HG03060 (cell line): ENCODE data around the gene ADD2.
"Not testable (repeated sequence)": the region's sequence is repeated elsewhere in the genome, so short reads cannot be mapped to it uniquely, and the experiment has no call there.

Experiments
- ATAC-seq: cut with Tn5 transposase; IDR thresholded peaks from one replicate; pipeline ENCODE4 v1.9.1; 2021; ENCODE audit warnings: low read depth, moderate number of reproducible peaks; ENCODE audit not compliant: unreplicated experiment

Gene ADD2

DNA sequence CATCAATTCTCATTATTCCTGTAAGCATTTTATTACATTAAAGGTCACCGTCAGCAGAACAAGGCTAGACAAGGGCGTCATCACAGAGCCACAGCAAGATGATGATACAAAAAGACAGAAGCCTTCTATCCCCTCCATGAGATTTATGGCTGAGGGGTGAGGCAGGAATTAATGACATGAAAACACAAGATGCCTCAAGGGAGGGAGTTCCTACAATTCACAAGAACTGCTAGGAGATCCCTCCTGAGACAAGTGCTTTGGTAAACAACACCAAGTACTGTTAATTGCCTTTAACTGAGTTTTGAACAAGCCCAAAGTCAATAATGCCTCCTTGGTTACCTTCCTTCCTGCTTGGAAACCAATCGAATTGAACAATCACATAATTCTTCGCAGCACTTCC, 14.1 kb downstream of the ADD2 start:
- ATAC-seq: no peak

DNA sequence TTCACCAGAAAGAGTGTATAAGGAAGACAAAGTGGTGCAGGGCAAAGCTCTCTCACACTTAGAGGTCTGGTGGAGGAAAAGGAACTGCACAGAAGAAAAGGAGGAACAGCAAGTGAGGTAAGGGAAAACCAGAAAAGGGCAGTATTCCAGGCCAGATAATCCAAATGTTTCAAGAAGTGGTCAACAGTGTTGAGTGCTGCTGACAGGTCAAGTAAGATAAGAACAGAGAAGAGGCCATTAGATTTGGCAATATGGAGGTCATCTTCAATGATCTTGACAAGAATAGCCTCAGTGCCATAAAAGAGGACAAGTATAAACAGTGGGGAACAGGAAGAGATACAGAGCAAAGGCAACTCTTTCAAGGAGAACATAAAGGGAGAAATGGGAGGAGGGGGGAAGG, 15.0 kb downstream of the ADD2 start:
- ATAC-seq: no peak

DNA sequence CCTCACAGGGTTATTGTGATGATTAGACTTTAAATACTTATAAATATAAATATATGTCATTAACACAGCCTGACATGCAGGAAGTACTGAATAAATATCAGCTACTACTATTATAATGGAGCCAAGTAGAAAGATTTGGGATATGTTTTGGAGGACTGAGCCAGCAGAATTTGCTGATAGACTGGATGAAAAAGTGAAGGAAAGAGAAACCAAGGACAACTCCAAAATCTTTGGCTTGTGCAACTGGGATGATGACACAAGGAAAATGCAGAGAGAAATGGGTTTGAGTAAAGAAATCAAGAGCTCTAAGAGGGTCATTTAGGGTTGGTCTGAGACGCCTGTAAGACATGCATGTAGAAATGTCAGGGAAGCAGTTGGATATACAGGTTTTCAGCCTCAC, 15.6 kb downstream of the ADD2 start:
- no peak for ATAC-seq

DNA sequence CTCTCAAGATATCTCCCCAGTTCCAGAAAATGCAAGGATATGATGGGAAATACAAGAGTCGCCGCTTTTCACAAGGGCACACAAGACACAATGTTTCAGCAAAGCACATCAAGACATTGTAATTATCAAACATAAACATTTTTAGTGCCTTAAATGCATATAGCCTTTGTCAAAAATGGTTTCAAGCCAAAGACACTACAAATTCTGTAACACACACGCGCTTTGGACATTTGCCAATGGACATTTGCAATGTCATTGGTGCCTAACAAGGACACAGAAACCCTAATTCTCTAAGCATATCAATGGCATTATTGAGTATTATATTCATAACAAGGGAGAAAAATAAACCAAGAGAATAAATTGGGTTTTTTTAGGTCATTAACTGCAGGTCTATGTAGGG, 16.1 kb downstream of the ADD2 start:
- ATAC-seq: no peak

DNA sequence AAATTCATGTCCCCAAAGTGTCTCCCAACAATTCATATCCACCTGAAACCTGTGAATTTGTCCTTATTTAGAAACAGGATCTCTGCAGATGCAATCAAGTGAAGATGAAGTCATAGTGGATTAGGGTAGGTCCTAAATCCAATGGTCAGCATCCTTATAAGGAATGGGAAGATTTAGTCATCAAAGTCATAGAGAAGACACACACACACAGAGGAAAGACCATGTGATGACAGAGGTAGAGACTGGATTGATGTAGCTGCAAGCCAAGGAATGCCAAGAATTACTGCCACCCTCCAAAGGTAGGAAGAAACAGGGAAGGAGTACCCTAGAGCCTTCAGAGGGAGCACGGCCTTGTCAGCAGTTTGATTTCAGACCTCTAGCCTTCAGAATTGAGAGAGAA, 17.7 kb downstream of the ADD2 start:
- no peak for ATAC-seq

DNA sequence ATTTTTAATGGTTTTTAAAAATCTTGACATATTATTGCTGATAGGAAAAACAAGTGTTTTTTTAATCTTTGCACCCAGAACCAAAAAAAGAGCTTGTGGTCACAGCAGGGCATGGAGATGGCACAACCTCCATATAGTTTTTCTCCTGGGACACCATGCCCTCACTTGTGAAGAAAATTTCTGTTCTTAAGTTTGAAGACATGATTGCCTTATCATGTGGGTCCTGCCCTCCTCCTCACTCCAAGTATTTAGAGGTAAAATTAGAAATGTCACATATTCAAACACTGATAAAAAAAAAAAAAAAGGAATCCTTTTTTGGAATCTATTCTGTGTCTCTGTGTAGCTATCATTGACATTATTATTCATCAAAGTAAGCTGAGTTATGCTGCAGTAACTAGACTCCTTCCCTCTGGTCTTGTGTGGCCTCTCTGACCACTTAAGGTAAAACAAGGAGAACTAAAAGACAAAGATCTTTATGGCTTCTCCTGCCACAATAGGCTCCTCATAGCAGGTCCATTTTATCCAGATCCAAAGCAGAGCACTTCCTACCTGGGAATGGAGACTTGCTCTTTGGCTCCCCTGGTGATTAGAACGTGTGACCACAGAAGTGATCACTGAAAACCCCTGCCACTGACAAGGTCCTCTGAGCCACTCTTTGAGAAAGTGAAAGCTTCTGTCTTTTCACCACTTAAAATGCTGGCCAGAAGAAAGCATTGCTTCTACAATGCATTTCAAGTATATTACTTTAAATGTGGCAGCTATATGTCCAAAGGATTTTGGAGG, 19.8 kb downstream of the ADD2 start:
- ATAC-seq: no peak

DNA sequence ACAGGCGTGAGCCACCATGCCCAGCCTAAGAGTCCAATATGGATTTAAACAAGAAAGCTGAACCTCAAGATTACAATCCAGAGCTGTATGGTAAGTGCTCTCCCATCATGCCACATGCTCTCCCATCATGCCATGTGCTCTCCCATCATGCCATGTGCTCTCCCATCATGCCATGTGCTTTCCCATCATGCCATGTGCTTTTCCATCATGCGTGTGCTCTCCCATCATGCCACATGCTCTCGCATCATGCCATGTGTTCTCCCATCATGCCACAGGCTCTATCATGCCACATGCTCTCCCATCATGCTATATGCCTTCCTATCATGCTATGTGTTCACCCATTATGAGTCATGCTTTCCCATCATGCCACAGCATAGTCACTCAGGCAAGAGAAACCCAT, 20.7 kb downstream of the ADD2 start:
- ATAC-seq: no peak

DNA sequence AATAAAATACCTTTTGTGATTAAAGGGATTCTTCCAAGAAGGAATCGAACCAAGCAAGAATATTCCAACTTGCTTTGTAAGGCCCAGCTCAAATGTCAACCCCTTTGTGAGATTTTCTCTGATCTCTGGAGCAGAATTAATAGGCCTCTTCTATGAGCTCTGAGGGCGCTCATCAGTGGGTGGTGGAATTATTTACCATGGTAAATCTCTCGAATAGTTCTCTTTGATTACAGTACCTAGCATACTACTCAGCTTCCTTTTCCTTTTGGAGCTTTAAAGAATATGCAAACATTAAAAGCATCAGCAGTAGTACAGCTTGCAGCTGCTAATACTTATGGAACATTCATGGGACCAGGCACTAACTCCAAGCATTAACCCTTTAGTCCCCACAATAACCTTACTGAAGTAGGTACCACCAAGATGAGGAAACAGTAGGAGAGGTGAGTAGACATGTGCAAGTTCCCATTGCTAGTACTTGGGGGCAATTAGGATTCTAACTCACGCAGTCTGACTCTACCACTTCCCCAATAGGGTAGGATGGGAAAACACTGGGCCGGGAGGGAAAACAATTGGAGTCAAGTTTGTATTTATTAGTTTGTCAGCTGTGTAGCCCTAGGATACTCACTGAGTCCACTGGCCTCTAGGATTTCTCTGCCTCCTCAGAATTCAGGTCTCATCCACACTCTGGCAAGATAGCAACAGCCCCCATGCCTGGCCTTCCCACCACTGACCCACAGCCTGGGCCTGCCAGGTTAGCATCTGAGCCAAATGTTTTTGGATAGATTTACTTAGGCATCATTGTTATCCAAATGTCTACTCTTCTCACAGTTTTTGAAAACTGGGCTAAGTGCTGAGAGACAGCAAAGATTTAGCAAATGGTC, 21.7 kb downstream of the ADD2 start:
- no peak for ATAC-seq

DNA sequence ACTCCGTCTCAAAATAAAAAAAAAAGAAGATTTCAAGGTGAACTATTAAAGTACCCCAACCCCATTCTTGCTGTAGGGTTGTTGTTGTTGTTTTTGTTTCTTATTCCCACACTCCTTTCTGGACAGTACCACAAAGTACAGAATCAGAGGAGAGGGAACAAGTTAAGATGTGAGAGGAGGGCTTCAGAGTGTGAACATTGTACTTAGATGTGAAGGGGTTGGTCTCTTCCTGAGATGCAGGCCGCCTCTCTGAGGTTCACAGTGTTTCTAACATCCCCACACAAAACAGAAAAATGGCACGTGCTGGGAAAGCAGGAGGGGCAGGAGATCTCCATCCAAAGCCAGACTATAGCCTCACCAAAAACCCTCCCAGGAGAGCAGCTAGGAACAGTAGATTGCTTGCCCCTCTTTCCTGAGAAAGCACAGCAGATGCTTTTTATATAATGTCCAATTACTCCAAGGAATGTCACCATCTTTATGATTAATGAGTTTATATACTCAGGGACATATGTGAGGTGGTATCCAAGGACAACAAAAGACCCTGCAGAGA, 22.6 kb downstream of the ADD2 start:
- no peak for ATAC-seq

DNA sequence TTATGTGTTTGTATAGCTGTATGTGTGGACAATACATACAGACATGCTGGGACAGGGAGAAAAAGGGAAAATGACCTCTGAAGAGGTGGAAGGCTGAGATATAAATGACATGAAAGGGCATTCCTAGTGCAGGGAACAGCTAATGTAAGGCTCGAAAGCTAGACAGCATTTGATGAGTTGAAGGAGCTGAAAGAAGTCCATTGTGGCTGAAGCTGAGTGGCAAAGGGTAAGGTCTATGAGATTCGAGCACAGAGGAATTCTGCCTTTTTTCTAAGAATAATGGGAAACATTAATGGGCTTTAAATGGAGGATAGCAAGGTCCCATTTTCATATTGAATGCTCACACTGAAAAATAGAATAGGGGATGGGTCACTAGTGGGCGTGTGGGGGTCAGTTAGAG, 23.6 kb downstream of the ADD2 start:
- no peak for ATAC-seq

DNA sequence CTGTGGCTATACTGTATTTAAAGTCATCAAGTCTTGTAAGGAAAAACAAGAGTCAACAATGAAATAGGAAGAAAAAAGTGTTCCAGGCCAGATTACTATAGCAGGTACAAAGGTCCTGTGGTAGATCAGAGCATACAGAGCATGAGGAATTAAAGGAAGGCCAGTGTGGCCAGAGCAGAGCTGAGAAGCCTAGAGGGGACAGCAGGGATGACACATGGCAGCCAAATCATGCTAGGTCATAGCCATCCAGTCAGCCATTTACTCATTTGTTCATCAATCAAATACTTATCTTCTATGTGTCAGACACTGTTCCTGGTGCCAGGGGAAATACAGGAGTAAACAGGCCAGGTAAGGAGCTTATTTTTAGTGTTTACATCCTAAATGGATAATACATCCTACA, 24.3 kb downstream of the ADD2 start:
- no peak for ATAC-seq

DNA sequence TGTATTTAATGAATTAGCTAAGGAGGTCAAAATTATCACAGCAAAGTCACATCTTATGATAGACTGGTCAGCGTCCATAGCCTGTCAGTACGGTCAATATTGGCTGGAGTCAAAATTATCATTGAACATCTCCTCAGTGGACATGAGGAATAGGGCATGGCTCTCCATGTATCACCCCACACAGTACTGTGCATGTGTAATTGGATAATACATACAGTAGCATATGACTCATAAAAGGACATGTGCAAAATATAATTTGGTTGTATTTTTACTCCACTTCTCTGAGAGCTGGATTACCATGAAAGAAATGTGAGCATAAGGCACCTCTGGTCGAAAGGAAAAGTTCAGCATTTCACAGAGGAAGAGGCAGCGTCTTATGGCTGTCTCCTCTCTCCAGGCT, 24.9 kb downstream of the ADD2 start:
- no peak for ATAC-seq

DNA sequence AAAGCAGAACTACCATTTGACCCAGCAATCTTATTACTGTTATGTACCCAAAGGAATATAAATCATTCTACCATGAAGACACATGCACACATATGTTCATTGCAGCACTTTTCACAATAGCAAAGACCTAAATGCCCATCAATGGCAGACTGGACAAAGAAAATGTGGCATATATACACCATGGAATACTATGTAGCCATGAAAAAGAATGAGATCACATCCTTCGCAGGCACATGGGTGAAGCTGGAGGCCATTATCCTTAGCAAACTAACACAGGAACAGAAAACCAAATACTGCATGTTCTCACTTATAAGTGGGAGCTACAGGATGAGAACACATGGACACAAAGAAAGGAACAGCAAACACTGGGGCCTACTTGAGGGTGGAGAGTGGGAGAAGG, 28.5 kb downstream of the ADD2 start:
- not testable (repeated sequence) for ATAC-seq

DNA sequence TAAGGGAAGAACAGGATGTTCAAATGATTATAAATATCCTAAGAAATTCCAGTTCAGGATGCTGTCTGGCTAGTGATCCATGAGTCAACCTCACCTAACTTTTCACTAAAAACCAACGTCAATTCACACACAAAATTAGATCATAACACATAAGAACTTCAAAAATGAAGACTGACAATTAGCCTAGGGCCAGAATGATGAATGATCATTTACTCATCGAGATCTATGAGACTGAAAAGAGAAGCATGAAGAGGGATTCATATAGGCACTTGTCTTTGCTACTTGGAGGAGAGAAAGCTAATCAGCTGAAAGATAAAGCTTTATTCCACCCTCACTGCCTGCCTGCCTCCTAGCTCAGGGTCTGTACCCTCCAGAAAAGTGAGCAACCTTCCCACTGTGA, 29.8 kb downstream of the ADD2 start:
- ATAC-seq: no peak

DNA sequence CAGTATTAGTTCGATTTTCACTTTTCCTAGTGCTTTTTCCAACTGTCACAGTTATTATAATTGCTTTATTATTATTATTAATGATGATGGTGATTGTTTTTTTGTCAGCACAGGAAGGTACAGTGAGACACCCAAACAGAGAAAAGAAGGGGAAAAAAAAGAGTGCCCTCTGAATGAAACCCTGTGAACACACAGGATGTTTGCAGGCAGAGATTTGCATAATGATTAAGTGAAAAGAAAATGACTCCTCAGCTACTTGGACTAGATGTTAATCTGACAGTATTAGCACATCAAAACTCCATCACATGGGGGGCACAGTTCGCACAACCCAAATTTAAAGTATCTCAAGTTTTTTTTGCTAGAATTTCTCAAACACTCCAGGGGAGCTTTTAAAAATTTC, 32.9 kb downstream of the ADD2 start:
- ATAC-seq: no peak

DNA sequence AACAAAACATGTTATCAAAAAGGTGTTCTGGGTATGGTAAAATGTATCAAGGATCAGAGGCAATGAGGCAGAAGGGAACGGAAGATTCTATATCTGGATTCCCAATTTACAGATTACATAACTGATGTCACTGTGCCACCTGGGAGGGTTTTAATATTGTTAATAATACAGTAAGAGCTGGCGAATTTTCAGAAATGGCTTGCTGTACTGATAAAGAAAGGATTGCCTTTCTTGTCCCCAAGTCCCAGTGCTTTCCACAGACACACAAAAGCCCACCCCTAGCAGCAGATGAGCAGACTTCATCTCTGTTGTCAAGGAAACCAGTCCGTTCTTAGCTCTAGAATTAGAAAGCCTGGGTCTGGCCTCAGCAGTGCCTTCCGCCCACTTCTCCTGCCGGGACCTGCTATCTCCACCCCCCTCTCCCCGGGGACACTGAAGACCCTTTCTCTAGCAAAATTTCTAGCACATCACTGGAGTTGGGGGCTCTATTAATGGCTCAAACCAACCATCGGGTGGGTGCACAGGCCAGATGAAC, 34.3 kb downstream of the ADD2 start:
- ATAC-seq: no peak

DNA sequence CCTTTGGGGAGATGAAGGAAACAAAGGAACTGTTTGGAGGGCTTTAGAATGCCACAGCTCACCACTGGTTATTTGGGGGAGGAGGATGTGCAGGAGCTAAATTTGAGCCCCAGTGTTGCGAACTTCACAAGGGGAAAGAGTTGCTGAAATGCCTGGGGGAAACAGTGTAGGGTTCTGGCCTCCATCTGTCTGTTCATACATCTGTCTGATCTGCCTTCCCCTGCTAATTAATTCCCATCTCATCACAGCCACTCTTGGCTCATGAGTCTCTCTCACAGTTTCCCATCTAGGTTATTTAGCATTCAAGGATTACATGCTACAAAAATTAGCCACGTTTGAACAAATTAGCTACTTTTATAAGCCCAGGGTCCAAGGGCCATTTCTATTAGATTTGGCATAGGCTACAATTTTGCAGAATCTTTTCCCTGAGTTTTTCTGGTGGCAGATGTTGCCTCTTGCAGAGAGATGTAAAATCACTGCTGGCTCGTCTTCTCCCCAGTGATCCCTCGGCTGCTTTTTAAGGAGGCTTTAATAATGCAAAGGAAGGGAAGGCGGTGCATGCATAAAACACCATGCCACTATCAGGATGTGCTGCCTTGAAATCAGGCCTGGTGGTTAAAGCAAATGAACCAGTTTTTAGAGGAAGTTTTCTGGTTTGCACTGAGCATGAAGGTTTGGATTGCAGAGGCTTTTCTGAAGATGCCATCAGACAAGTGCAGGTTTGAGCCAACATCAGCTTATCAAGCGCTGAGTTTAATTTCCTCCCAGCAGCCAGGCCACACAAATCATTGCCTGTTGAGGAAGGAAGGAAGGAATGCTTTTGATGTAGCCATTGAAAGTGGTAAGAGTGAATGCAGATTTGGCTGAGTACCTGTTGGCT, 35.0 kb downstream of the ADD2 start:
- no peak for ATAC-seq

DNA sequence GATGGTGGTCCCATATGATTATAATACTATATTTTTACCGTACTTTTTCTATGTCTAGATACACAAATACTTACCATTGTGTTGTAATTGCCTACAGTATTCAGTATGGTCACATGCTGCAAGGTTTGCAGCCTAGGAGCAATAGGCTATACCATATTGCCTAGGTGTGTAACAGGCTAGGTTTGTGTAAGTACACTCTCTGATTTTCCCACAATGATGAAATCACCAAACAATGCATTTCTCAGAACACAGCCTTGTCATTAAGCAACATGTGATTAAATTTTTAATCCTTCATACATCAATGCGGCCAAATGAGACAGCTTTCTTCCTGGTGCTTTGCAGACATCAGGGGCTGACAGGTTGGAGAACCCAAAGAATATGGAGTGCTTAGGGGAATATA, 37.3 kb downstream of the ADD2 start:
- ATAC-seq: no peak

DNA sequence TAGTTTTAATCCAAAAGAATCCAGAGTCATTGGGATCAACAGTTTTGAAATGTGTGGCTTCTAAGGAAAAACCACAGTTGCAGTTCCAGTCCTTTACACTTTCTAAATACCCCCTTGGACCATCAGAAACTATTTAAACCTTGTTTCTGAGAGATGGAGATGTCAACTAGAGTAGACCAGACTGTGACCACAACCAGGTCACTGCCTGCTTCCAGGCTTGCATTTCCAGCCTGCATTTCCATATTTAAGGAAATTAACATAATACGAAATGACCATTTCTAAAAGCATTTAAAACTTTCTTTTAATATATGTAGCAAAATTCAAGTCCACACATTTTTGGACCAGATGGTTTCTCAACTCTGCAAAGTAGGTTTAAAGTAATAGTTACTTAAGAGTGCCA, 38.4 kb downstream of the ADD2 start:
- no peak for ATAC-seq

DNA sequence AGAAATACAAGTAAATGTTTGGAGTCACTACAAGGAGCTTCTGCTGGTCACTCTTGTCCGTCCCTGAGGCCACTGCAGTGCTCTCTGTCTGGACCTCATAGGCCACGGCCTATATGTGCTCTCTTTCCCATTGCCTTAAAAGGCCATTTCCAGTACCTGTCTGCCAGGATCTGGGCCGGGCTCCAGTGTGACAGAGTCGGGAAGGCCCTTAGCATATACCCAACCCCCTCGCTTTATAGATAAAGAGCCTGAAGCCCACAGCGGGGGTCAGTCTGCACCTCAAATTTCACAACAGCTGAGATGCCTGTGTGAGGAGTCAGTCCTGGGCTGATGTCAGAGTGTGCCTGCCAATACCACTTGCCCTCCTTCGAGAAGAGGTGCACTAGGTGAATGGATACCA, 39.9 kb downstream of the ADD2 start:
- ATAC-seq: no peak
